Measurements from ENCODE around the gene SLC35F3. TPM values are rescaled to one million over a fixed set of nuclear protein-coding genes. Genes with fewer than 3 reads are reported as not detected.
A peak's percentile ranks its signal among the peaks of the same experiment; 100 is the strongest.

Gene SLC35F3
- total and polyA plus RNA-seq, 9 donors: 0.21 to 0.64 (median 0.31) TPM

GRCh38 chr1:234325878-234326496 is 421.5 kb downstream of the SLC35F3 start:
- Histone ChIP-seq H3K9me3 (replicated peaks; ENCODE audit: control insufficient read depth, low read depth, low read length) (no peaks in the 10 kb centered on the region), H3K36me3 (ENCODE audit: control insufficient read depth, insufficient read depth, low read length) (no peaks in the 10 kb centered on the region), H3K27me3 (ENCODE audit: control insufficient read depth, insufficient read depth, low read length) (peaks cover 23% of the 10 kb centered on the region), H3K27ac (ENCODE audit: low read length) (no peak overlapping the region), H3K4me1 (ENCODE audit: control insufficient read depth, insufficient read depth, low read length) (peaks cover 8% of the 10 kb centered on the region), H3K4me3 (ENCODE audit: low read length) (no peak overlapping the region)
- 52% methylated on average over 4 of the region's 7 CpGs for WGBS (ENCODE audit: insufficient coverage)
- DNase-seq: no peak

DNA sequence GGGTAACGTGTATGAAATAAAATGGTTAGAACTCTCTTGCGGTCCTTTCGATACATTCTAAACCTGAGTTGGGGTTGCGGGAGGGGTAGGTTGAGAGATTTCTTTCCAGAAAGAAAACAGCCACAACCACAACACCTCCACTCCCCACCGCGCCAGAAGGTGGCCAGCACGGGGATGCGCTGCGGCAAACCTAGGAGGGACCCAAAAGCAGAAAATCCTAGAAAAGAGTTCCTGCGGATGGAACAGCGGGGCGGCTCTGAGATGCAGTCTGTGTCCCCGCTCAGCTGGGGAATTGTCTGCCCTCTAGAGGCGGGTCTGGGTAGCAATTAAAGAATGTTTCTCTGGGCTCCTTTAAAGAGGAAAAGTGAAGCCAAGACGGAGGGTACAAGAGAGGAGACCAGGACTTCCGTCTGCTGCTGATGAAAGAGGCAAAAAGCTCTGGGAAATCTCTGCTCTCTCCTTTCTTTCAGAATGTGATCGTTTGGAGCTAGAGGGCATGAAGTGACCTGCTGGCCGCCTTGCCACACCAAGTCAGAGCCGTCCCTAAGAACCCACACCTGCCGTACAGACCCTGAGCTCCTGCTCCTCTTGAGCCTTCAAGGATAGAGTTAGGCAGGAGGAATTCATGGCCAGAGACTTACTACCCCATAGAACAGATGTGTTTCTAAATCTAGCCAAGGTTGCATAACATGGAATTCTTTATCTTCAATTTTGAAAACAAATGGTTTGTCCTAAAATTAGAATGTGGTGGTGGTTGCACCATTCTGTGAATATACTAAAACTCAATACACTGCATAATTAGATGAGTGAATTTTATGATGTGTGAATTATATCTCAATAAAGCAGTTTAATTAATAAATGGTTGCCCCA is 422.3 kb downstream of the SLC35F3 start:
- Histone ChIP-seq H3K27me3 (ENCODE audit: control insufficient read depth, insufficient read depth, low read length) (peaks cover 21% of the 10 kb centered on the region), H3K36me3 (ENCODE audit: control insufficient read depth, insufficient read depth, low read length) (no peaks in the 10 kb centered on the region), H3K4me1 (ENCODE audit: control insufficient read depth, insufficient read depth, low read length) (peaks cover 8% of the 10 kb centered on the region), H3K27ac (ENCODE audit: low read length) (no peak overlapping the region), H3K9me3 (replicated peaks; ENCODE audit: control insufficient read depth, low read depth, low read length) (no peaks in the 10 kb centered on the region), H3K4me3 (ENCODE audit: low read length) (peak overlapping the region; percentile 11)
- peak; percentile 57 for DNase-seq
- 5% methylated on average over 11 of the region's 20 CpGs for WGBS (ENCODE audit: insufficient coverage)

DNA sequence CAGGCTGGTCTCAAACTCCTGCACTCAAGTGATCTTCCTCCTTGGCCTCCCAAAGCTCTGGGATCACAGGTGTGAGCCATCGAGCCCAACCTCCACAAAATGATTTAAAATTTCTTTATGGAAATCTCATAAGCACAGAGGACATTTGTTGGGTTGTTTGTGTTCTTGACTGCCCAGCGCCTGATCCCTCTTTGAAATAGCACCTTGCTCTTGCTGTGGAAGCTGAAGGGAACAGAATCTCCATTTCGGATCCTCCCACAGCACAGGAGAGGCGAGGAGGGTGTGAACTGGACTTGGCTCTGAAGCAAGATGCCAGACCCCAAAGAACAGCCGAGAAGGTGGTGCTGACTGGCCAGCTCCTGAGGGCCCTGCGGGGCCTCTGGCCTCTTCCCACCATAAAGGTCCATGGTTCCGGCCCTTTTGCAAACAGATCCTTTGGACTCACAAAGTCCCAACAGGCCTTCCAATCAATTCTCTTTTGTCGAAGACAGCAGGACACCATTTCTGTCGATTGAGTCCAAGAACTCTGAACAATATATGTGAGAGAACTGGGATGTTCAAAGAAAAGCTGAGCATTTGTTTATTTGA is 423.2 kb downstream of the SLC35F3 start:
- Histone ChIP-seq H3K27me3 (ENCODE audit: control insufficient read depth, insufficient read depth, low read length) (peaks cover 21% of the 10 kb centered on the region), H3K9me3 (replicated peaks; ENCODE audit: control insufficient read depth, low read depth, low read length) (no peaks in the 10 kb centered on the region), H3K27ac (ENCODE audit: low read length) (no peak overlapping the region), H3K4me3 (ENCODE audit: low read length) (no peak overlapping the region), H3K36me3 (ENCODE audit: control insufficient read depth, insufficient read depth, low read length) (no peaks in the 10 kb centered on the region), H3K4me1 (ENCODE audit: control insufficient read depth, insufficient read depth, low read length) (peaks cover 8% of the 10 kb centered on the region)
- no peak for DNase-seq
- WGBS (ENCODE audit: insufficient coverage): 89% methylated on average over 3 of the region's 9 CpGs

DNA sequence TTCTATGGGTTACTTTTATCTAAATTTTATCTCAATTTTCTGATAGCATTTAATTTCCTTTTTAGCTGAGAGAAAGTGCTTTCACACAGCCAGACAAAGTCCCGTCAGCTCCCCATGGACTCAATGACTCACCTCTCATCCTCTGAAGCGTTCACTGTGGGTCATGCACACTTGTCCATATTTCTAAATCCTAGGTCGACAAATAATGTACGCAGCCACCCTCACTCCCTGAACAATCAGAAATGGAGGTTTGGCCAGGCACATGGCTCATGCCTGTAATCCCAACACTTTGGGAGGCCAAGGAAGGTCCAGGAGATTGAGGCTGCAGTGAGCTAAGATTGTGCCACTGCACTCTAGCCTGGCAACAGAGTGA is 426.4 kb downstream of the SLC35F3 start:
- H3K36me3 ChIP-seq (ENCODE audit: control insufficient read depth, insufficient read depth, low read length): no peaks in the 10 kb centered on the region
- no peaks in the 10 kb centered on the region for H3K9me3 ChIP-seq (replicated peaks; ENCODE audit: control insufficient read depth, low read depth, low read length)
- peaks cover 5% of the 10 kb centered on the region for H3K27me3 ChIP-seq (ENCODE audit: control insufficient read depth, insufficient read depth, low read length)
- peaks cover 3% of the 10 kb centered on the region for H3K4me1 ChIP-seq (ENCODE audit: control insufficient read depth, insufficient read depth, low read length)
- no peak for DNase-seq
- no peak overlapping the region for H3K4me3 ChIP-seq (ENCODE audit: low read length)
- WGBS (ENCODE audit: insufficient coverage): 60% methylated on average over 3 of the region's 4 CpGs
- H3K27ac ChIP-seq (ENCODE audit: low read length): no peak overlapping the region

DNA sequence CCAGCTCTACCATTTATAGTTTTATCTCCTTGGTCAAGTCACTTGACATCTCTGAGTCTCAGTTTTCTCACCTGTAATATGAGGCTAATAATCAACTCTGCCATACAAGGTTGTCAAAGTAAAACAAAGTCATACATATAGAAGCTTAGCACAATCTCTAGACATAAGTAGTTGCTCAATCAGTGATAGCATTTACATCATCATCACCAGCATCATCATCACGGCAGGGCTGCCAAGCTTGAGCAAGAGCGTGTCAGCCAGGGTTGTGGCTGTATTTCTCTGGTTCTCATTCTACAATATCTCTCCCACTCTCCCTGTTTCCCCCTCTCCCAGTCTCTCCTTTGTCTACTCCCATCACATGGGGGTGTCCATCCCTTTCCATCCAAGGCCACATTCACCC is 427.0 kb downstream of the SLC35F3 start:
- 49% methylated on average over 2 of the region's 2 CpGs for WGBS (ENCODE audit: insufficient coverage)
- Histone ChIP-seq H3K4me3 (ENCODE audit: low read length) (no peak overlapping the region), H3K4me1 (ENCODE audit: control insufficient read depth, insufficient read depth, low read length) (peaks cover 3% of the 10 kb centered on the region), H3K27ac (ENCODE audit: low read length) (no peak overlapping the region), H3K27me3 (ENCODE audit: control insufficient read depth, insufficient read depth, low read length) (peaks cover under 1% of the 10 kb centered on the region), H3K9me3 (replicated peaks; ENCODE audit: control insufficient read depth, low read depth, low read length) (peaks cover 3% of the 10 kb centered on the region), H3K36me3 (ENCODE audit: control insufficient read depth, insufficient read depth, low read length) (no peaks in the 10 kb centered on the region)
- no peak for DNase-seq

DNA sequence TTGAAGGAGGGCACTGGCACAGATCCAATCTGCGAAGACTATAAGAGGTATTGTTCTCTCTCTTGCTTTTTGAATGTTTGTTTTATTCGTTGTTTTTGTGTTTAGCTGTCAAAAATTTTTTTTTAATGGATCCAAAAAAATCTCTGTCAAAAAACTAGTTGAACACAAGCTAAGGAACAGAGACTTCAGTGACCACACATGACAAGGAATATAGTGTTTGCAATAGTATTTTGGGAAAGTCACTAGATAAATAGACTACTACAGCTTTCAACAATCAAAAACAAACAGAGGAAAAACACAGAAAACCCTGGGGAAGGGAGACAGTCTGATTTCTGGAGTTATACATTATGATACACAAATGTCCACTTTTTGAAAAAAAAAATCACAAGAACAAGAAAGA is 431.9 kb downstream of the SLC35F3 start:
- H3K4me1 ChIP-seq (ENCODE audit: control insufficient read depth, insufficient read depth, low read length): no peaks in the 10 kb centered on the region
- H3K4me3 ChIP-seq (ENCODE audit: low read length): no peak overlapping the region
- DNase-seq: no peak
- WGBS (ENCODE audit: insufficient coverage): no CpG with 5 or more reads among the region's 2 CpGs
- peaks cover 3% of the 10 kb centered on the region for H3K9me3 ChIP-seq (replicated peaks; ENCODE audit: control insufficient read depth, low read depth, low read length)
- no peaks in the 10 kb centered on the region for H3K36me3 ChIP-seq (ENCODE audit: control insufficient read depth, insufficient read depth, low read length)
- no peak overlapping the region for H3K27ac ChIP-seq (ENCODE audit: low read length)
- no peaks in the 10 kb centered on the region for H3K27me3 ChIP-seq (ENCODE audit: control insufficient read depth, insufficient read depth, low read length)

DNA sequence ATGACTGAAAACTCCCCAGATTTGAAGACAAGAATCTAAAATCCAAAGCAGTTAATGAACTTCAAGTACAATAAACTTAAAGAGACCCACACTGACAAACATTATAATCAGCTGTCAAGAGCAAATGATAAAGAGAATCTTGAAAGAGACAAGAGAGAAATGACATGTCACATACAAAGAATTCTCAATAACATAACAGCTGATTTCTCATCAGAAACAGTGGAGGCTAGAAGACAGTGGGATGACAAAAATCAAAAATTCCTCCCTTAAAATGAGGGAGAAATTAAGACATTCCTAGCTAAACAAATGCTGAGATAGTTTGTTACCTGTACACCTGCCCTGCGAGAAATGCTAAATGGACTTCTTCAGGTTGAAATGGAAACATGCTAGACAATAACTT is 432.8 kb downstream of the SLC35F3 start:
- WGBS (ENCODE audit: insufficient coverage): no CpG with 5 or more reads among the region's 1 CpG
- Histone ChIP-seq H3K4me1 (ENCODE audit: control insufficient read depth, insufficient read depth, low read length) (no peaks in the 10 kb centered on the region), H3K27ac (ENCODE audit: low read length) (no peak overlapping the region), H3K27me3 (ENCODE audit: control insufficient read depth, insufficient read depth, low read length) (no peaks in the 10 kb centered on the region), H3K9me3 (replicated peaks; ENCODE audit: control insufficient read depth, low read depth, low read length) (peaks cover 3% of the 10 kb centered on the region), H3K4me3 (ENCODE audit: low read length) (no peak overlapping the region), H3K36me3 (ENCODE audit: control insufficient read depth, insufficient read depth, low read length) (no peaks in the 10 kb centered on the region)
- DNase-seq: no peak

DNA sequence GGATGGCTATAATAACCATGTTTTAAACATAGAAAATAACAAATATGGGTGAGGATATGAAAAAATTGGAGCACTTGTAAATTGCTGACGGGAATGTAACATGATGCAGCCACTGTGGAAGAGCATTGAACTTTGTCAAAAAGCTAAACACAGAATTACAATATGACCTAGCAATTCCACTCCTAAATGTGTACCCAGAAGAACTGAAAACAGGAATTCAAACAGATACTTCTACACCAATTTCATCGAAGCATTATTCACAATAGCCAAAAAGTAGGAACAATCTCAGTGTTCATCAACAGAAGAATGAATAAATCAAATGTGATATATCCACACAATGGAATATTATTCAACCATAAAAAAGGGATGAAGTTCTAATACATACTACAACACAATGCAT is 436.1 kb downstream of the SLC35F3 start:
- WGBS (ENCODE audit: insufficient coverage): no CpG with 5 or more reads among the region's 2 CpGs
- DNase-seq: no peak
- H3K9me3 ChIP-seq (replicated peaks; ENCODE audit: control insufficient read depth, low read depth, low read length): peaks cover 3% of the 10 kb centered on the region
- H3K4me1 ChIP-seq (ENCODE audit: control insufficient read depth, insufficient read depth, low read length): no peaks in the 10 kb centered on the region
- no peak overlapping the region for H3K4me3 ChIP-seq (ENCODE audit: low read length)
- H3K36me3 ChIP-seq (ENCODE audit: control insufficient read depth, insufficient read depth, low read length): no peaks in the 10 kb centered on the region
- peaks cover 3% of the 10 kb centered on the region for H3K27me3 ChIP-seq (ENCODE audit: control insufficient read depth, insufficient read depth, low read length)
- no peak overlapping the region for H3K27ac ChIP-seq (ENCODE audit: low read length)

- Histone ChIP-seq H3K36me3 (ENCODE audit: control insufficient read depth, insufficient read depth, low read length) (no peaks in the 10 kb centered on the region), H3K9me3 (replicated peaks; ENCODE audit: control insufficient read depth, low read depth, low read length) (no peaks in the 10 kb centered on the region), H3K27ac (ENCODE audit: low read length) (no peak overlapping the region), H3K4me3 (ENCODE audit: low read length) (no peak overlapping the region), H3K4me1 (ENCODE audit: control insufficient read depth, insufficient read depth, low read length) (no peaks in the 10 kb centered on the region), H3K27me3 (ENCODE audit: control insufficient read depth, insufficient read depth, low read length) (peaks cover 3% of the 10 kb centered on the region)
- DNase-seq: no peak
- WGBS (ENCODE audit: insufficient coverage): 87% methylated on average over 3 of the region's 5 CpGs
Observed at GRCh38 chr1:234342774-234343173, 438.3 kb downstream of the SLC35F3 start.

DNA sequence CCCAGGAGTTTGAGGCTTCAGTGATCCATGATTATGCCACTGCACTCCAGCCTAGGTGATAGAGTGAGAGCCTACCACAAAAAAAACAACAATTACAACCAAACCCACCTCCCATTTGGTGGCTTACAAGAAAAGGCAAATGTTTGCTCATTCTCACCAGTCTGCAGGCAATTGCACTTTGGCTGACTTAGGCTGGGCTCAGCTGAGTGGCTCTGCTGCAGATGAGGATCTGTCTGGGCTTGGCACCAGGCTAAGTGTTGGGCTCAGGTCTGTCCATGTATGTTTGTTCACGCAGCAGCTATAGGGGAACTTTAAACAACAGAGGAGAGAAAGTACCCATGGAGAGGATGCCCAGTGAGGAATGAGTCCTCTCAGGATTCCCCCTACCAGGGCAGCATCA is 440.8 kb downstream of the SLC35F3 start:
- no peaks in the 10 kb centered on the region for H3K36me3 ChIP-seq (ENCODE audit: control insufficient read depth, insufficient read depth, low read length)
- no peaks in the 10 kb centered on the region for H3K9me3 ChIP-seq (replicated peaks; ENCODE audit: control insufficient read depth, low read depth, low read length)
- WGBS (ENCODE audit: insufficient coverage): 100% methylated on average over 1 of the region's 1 CpG
- H3K27ac ChIP-seq (ENCODE audit: low read length): no peak overlapping the region
- no peak overlapping the region for H3K4me3 ChIP-seq (ENCODE audit: low read length)
- DNase-seq: no peak
- H3K4me1 ChIP-seq (ENCODE audit: control insufficient read depth, insufficient read depth, low read length): no peaks in the 10 kb centered on the region
- peaks cover 3% of the 10 kb centered on the region for H3K27me3 ChIP-seq (ENCODE audit: control insufficient read depth, insufficient read depth, low read length)

Data from muscle of leg (tissue), 11 donors.